ENCODE data around the gene CEP162. TPM values are rescaled to one million over a fixed set of nuclear protein-coding genes. Genes with fewer than 3 reads are reported as not detected.
A peak's percentile ranks its signal among the peaks of the same experiment; 100 is the strongest.
"Not testable (repeated sequence)": the region's sequence is repeated elsewhere in the genome, so short reads cannot be mapped to it uniquely, and the experiment has no call there.

The CEP162 gene, protein sequence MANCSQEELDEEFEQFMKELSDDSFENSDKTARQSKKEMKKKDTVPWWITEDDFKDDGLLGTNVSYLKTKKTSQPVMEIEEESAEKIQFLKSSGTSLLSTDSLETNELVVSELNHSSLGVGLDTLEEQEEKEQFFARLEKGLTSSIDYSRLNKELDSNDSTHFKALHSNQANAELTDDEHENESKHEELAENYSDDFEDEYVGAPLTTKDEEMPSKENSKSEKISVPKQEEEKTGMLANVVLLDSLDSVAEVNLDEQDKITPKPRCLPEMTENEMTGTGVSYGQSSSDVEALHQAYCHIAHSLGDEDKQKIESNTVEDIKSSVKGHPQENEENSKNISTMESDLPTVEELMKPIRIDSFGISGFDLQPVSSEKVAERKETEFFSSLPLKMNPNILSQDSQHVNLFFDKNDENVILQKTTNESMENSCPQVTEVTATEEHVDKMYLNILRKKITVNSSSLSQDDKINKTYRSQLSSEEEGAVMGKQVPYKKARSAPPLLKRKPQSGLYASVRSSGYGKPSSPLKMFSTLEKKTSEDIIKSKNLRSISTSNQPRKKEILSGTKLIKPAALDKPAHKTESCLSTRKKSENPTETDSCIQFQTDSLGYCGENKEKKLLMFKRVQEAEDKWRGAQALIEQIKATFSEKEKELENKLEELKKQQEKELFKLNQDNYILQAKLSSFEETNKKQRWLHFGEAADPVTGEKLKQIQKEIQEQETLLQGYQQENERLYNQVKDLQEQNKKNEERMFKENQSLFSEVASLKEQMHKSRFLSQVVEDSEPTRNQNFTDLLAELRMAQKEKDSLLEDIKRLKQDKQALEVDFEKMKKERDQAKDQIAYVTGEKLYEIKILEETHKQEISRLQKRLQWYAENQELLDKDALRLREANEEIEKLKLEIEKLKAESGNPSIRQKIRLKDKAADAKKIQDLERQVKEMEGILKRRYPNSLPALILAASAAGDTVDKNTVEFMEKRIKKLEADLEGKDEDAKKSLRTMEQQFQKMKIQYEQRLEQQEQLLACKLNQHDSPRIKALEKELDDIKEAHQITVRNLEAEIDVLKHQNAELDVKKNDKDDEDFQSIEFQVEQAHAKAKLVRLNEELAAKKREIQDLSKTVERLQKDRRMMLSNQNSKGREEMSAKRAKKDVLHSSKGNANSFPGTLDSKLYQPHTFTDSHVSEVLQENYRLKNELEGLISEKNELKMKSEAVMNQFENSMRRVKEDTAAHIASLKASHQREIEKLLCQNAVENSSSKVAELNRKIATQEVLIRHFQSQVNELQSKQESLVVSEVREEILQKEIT (N-terminal part only)
- total RNA-seq, result 11.1 TPM

DNA sequence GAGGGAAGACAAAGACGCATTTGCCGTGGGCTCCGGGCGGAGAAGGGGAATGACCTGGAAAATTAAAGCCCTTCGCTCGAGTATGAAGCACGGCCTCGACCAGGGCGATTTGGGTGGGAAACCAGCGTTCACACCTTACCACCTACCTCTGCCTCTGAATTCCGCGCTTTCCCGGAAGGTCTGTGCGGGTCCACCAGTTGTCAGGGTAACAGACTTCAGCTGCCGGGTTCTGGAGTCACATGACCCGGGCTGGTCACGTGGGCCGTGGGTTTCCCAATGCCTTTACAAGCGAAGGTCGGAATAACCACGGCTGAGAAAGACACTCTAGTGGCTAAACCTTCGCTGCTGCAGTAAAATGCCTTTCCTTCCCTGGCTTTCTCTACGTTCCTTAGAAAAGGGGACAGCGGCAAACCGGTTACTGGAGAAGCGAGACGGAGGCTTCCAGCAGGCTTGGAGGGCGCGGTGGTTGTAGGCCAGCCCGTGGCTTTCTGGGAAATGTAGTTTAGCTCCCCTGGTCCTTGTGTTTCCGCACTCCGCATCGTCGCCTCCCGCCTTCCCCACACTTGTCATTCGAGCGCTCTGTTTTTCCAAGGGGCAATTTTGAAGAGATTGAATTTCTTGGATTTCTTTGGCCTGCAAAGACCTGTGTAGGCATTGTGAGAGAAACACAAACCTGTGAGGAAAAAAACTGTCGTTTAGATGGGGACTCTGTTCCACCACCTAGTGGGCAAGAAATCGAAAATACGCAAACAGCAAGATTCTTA, at the start of gene CEP162:
CEP162 (minus strand) TSS at position 210 of the 764 bp plus-strand sequence. CDS start 1,250 bp downstream, outside the sequence.
- peak; percentile 95 for DNase-seq

DNA sequence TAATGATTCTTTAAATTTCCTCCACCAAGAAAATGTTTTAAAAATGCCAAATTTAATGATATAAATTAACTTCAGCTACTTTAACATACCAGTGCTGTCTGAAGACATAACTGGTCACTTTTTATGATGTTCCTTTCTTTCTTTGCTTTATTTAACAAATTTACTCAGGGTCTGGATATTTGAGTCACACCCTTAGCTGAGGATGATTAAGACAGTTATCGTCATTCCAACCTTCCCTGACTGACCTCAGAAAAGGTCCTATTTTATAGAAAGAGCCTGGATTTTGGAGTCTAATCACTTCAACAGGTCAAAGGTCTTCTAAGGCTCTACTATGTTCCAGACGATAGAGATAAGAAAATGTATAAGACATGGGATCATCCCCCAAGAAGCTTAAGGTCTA, 47.4 kb upstream of the CEP162 start:
- no peak for DNase-seq

DNA sequence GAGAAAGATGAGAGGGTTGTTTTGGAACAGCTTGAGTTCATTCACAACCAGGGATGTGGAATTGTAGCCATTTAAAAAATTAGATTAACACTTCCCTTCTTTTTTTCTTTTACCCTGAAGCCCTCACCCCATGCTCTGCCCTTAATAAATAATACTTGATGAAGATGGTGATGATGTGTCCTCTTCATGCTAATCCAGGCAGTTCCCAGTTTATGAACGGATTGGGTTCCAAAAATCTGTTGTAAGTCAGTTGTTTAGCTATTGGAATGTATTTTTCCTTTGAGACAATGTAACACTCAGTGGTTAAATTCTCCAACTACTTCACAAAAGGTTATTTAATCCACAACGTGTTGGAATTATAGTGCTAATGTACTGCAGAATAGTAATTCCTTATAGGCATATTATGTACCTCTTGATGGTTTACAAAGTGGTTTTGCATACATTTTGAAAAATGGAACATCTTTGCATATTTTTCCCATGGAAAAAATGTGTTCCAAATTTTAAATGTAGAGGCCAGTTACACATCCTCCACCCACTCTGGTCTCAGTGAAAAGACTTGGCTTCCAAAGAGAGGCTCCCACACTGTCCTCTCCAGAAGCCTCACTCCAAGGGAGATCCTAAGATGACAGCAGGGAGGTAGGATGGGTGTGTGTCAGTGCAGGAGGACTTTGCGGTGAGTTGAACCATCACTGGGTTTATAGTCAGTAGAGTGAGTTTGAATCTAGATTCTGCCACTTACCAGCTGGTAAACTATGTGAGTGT, 45.8 kb upstream of the CEP162 start:
- DNase-seq, result peak; percentile 78

DNA sequence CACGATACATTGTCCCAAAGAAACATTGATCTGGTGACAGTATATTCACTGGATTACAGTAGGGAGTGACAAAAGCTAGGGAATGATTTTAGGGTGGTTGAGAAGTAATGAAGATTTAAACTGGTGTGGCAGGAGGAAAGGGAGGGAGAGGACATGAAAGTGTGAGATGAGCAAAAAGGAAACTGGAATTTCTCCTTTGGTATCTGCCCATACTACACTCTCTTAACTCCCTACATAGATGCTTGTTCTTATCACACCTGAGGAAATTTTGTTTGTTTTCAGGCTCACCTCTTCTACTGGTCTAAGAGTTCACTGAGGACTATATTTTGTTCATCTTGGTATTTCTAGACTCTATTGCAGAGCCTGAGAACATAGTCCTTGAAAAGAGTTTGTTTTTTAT, 44.9 kb upstream of the CEP162 start:
- no peak for DNase-seq

DNA sequence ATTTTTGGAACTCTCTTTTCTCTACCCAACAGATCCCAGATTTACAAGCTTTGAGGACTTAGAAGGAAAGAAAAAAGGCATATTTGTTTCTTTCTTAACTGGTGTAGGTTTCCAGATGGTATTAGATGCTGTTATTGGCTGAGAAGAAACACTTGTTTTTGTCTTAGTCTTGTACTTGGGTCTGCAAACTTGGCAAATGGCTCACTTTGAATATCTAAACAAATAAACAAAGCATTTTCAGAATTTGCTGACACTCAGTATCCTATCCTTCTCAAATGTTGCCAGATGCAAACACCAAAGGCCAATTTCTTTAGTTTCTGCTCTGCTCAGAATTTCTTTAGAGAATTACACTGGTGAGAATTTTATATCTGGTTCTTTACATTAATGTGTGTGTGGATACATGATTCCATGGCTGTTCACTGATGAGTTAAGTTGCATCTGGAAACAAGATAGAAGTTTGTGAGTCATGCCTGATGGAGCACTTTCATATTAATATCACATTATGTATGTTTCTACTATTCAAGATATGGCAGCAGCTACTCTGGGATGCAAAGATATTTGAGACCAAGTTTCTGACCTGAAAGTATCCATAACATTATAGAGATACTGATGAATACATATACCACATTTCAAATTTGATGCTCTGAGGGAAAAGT, 43.7 kb upstream of the CEP162 start:
- peak; percentile 70 for DNase-seq

DNA sequence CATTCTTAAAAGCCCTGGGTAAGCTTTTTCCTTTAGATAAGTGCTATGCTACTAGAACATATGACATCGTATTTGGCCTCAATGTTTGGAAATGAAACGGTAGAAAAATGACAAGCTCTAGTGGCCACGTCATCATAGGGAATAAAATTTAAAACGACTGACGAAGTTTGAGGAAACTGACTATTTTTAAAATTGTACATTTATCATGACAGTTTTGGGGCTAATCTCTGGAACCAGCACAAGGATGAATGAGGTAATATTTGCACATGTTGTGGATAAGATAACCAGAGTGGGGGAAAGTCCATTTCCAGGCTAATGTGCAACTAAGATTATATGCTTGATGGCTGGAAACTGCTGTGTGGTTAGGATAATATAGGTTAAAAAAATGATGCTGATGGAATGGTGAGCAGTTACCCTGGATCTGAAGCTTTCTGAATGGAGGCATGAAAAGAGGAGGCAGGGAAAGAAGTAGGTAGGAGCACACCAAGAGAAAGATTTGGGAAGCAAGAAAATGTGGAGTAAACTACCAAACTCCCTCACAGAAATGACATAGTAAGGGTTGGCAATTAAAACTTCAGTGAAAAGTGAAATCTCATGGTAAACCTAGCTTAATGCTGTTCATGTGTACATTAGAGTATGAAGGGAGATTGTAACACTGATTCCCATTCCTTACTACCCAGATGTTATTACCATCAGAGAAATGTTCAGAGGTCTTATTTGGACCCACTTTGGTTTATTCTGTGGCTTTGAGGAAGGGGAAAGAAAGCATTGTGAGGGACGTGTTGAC, 42.7 kb upstream of the CEP162 start:
- peak; percentile 47 for DNase-seq

DNA sequence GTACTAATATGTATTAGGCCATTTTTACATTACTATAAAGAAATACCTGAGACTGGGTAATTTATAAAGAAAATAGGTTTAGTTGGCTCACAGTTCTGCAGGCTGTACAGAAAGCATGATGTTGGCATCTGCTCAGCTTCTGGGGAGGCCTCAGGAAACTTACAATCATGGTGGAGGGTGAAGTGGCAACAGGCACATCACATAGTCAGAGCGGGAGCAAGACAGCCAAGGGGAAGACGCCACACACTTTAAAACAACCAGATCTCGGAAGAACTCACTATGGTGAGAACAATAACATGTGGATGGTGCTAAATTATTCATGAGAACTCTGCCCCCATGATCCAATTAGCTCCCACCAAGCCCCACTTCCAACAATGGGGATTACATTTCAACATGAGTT, 41.3 kb upstream of the CEP162 start:
- no peak for DNase-seq

DNA sequence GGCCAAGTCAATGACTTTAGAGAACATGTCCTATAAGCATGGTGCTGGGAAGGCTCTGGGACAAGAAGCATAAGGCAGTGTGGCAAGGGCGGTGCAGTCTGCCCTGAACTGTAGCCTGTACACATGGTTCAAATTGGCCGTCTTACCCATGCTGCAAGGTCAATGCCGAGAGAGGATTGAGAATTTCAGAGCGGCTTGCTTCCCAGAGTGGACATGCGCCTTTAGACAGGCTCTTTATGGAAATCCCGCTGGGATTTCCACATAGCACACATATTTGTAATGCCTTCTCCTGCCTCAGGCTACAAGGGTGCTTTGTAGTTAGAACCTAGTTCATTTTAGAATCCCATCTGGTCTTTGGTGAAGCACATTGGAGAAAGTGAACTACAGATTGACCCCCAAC, 36.1 kb upstream of the CEP162 start:
- no peak for DNase-seq

DNA sequence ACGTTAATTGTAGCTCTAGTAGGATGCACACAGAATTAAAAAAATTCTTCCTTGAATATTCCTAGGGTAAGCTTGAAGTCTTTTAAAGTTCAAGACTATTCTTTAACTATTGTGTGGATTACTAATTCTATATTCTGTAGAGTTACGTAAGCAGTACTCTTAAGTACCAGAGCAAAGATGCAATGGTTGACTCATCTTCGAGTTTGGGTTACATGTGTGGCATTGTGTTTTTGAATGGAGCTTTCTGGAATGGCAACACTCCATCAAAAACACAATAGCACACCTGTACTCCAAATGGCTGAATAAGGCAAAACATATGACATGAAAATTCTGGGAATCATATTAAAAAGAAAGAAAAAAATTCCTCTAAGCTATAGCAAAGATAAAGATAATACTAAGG, 33.5 kb upstream of the CEP162 start:
- DNase-seq, result no peak

DNA sequence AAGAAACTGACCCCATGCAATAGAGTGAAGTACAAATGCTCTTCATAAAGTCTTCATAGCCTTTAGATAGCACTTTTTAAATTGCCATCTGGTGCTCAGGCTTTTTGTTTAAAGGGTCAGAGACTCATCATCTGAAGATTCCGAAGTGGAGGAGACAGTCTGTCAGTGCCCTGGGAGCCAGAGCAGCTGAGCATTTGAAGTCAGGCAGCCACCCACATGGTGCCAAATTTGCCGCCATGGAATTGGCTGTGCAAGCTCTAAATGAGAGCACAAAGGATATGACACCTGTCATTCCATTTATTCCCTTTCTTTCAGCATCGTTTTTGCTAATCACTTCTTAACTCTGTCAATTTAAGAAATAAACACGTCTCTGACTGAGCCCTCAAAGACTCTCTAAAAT, 32.8 kb upstream of the CEP162 start:
- no peak for DNase-seq

DNA sequence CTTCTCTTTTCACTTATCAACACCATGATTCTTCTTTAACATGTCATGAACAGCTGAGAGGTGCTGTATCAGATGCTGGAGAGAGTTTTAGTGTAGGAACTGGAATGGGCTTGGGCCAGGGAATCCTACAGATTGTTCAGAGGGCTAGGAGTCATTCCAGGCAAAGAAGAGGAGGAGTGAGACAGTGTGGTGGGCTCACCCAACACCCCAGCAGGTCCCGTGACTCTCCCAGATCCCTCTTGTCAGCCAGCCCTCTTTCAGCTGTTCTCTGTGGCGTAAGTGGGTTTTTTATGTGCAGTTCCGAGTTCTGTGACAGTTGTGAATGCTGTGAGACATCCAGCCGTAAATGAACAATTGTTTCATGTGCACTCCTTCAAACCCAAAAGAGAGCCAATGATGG, 31.4 kb upstream of the CEP162 start:
- no peak for DNase-seq

DNA sequence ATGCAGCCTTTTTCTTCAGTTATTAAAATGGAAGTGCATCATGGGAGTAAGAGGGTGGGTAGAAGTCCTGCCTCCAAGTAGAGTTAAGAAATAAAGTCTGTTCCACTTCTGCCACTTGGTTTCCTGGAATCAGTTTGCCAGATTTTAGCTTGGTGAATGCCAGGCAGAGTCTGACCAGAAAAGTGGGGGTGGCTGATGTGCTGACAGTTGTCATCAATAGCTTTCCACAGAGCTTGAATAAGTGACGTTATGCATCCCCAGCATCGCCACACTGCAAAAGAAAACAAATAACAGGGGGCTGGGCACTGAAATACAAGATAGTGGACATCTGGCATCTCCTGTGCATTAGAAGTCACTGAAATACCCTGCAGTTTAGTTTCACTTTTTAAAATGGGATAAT, 30.8 kb upstream of the CEP162 start:
- DNase-seq, result no peak

DNA sequence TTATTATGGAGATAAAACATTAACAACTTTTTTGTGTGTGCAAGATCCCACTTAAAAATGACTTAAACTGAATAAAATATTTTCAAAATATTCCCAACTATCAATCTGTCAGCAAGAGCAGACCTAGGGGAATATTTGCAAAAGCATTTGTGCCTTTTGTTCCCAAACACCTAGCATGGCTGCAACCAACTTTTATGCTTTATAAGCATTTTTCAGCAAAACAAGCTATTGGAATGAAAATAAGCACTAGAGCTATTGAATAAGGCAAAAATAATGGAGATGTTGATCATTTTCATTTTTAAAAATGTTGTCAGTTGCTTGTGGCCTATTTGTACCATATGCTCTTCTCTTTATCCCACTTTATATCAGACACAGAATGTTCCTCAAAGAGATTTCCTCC, 28.2 kb upstream of the CEP162 start:
- DNase-seq, result no peak

DNA sequence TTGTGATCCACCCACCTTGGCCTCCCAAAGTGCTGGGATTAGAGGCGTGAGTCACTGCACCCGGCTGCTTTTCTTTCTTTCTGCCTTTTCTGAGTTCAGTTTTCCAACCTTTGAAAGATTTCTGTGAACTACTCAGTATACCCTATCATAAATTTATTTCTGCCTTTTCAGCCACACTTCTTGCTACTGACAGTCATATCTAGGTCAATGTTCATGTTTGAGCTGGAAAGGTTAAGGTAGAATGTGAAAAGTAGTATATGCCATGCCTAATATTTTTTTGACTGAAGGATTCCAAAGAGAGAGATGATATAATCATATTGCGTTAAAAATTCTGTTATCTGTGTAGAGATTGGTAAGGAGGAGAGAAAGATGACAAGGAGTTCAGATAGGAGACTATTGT, 25.9 kb upstream of the CEP162 start:
- DNase-seq, result no peak

DNA sequence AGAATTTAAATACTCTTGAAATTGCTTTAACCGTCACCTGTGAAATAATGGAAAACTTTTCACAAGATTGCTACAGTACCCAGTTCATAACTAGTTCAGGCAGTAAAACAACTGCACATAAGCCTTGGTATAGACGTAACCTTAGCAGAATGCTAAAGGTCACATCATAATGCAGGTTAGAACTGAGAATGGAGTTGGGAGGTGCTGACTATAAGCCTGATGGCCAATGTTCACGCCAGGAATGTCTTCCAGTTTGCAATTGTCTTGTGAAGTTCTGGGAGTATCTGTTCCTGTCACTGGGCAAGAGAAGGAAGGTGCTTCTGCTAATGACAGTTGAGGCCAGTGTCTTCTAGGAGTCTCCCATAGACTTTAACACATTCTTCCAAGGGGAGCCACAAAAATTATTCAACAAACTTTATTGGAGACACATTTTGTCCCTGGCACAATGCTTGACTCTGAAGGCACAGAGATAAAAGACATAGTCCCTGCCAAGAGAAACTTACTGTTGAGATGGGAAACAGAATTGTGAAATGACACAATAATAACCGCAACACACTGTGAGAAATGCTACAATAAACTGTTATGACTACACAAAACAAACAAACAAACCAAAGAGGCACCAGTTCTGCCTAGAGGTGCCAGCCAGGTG, 24.6 kb upstream of the CEP162 start:
- no peak for DNase-seq

DNA sequence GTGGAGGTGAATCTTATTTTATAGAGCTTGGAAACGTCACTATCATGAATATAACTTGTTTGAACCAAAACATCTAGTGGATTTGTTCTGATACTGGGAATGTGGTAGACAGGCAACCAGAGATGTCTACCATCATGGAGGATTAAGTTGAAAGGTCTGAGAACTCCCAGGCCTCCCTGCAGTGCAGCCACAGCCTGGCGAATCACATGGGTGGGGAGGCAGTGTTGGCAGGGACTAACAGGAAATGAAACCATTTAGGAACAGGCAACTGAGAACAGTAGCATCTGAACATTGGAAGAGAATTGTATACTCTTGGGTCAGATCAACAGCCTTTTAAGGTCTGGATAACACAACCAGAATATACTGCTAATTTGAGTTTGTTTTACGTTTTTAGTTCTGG, 22.3 kb upstream of the CEP162 start:
- no peak for DNase-seq

DNA sequence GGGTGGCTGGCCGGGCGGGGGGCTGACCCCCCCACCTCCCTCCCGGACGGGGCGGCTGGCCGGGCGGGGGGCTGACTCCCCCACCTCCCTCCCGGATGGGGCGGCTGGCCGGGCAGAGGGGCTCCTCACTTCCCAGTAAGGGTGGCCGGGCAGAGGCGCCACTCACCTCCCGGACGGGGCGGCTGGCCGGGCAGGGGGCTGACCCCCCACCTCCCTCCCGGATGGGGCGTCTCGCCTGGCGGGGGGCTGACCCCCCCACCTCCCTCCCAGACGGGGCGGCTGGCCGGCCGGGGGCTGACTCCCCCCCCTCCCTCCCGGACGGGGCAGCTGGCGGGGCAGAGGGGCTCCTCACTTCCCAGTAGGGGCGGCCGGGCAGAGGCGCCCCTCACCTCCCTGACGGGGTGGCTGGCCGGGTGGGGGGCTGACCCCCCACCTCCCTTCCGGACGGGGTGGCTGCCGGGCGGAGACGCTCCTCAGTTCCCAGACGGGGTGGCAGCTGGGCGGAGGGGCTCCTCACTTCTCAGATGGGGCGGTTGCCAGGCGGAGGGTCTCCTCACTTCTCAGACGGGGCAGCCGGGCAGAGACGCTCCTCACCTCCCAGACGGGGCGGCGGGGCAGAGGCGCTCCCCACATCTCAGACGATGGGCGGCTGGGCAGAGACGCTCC, 17.1 kb upstream of the CEP162 start:
- DNase-seq, result not testable (repeated sequence)

DNA sequence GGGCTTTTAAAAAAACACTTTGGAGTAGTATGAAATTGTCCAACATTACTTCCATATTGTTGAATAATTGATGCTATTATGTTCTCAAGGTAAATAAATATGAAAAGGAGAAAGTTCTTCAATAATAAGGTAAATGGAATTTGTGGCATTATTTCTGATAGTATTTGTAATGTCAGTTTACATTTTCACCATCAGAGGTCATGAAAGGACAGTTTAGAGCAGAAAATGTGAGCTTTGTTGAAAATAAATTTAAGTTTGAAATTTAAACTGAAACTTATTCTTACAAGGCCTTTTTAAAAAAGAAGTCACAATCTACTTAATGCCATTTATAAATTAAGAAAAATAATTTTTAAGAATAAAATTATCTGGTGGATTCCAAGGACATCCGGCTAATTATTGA, 15.8 kb upstream of the CEP162 start:
- DNase-seq, result peak; percentile 10

DNA sequence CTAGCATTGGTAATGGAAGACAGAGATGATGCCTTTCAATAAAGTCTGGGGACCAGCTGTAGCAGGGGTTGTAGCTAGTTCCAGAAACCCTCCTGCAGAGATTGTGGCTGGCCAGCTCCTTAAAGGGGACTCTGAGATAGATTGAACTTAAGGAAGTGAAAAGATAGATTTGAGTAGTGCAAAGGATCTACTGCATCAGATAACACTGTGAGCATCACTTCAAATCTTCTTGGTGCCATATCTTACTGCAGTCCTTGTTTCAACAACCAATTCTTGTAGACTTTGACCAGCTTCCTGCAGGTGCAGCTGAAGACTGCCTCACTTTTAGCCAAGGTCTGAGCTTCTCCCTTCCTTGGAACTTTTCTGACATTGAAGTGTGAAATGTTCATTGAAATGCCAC, 14.8 kb upstream of the CEP162 start:
- DNase-seq, result no peak

Measured in skin of body (tissue), 2 donors.